Measurements from ENCODE around the gene KIF26B.

The KIF26B gene

DNA sequence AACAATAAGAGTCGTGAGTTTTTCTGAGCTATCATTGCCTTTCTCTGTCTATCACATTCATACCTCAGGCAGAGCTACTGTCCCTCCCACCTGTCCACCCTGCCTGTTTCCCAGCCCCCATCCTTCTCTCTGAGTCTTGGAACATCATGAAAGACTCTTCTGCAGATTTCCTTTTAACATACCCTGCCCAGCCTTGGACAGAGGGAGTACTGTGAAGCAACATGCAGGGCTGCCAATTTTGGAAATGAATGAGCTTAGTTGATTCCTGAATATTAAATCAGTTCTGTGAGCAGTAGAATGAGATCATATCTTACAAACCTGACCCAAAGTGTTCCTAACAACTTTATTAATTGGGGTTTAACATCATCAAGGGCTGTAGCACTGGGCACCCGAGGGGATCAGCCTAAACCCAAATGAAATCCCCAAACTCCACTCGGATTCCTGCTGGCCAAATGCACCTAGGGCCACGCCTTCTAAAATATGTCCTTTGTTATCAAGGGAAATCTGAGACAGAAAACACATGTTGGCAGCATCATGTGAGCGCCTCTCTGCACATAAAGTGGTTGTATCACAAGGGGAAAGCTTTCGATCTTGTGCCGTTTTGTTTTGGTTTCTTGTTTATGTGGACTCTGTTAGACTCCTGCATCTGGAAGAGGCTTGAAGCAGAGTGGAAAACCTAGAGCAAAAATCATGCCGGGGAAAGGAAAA lies 357.6 kb downstream of the KIF26B start:
- H3K9me3 ChIP-seq (ENCODE audit: severe bottlenecking): no peaks in the 10 kb centered on the region
- H3K27ac ChIP-seq: no peak overlapping the region
- TF ChIP-seq, protein P1, sequence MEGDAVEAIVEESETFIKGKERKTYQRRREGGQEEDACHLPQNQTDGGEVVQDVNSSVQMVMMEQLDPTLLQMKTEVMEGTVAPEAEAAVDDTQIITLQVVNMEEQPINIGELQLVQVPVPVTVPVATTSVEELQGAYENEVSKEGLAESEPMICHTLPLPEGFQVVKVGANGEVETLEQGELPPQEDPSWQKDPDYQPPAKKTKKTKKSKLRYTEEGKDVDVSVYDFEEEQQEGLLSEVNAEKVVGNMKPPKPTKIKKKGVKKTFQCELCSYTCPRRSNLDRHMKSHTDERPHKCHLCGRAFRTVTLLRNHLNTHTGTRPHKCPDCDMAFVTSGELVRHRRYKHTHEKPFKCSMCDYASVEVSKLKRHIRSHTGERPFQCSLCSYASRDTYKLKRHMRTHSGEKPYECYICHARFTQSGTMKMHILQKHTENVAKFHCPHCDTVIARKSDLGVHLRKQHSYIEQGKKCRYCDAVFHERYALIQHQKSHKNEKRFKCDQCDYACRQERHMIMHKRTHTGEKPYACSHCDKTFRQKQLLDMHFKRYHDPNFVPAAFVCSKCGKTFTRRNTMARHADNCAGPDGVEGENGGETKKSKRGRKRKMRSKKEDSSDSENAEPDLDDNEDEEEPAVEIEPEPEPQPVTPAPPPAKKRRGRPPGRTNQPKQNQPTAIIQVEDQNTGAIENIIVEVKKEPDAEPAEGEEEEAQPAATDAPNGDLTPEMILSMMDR (IDR thresholded peaks at IDR 0.05; ENCODE audit: low read depth, low read length): no peak
- no peak overlapping the region for H3K4me3 ChIP-seq (ENCODE audit: low read depth, low read length)
- no peak for DNase-seq
- H3K36me3 ChIP-seq: no peaks in the 10 kb centered on the region
- peaks cover 14% of the 10 kb centered on the region for H3K27me3 ChIP-seq (ENCODE audit: insufficient read depth, low read depth, severe bottlenecking)

DNA sequence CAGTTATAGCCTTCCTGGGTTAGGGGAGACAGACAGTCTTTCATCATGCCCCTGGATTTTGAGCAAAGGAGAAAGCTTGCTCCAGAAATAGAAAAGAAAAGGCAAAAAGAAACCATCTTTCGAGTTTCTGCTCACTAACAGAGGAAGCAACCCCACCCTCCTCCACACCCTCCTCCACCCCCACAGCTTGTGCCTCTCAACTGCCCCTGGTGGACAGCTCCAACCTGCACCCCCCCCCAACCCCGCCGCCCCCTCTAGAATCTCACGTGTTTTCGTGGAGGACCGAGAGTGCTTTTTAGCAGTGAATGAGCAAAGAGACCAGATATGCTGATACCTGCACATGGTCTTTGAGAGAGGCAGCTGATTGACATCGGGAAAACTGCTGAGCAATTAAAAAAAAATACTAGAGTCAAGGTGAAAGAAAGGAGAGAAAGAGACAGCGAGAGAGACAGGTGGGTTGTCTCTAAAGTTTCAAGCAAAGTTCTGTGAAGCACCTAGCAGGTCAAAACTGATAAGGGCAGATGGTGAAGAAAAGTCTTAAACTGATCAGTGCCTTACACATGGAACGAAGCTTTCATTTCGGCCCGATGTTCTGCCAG lies 358.3 kb downstream of the KIF26B start:
- TF ChIP-seq, protein P1 (IDR thresholded peaks at IDR 0.05; ENCODE audit: low read depth, low read length): peak; percentile 37; the same call in 1 of the 2 replicates
- H3K27ac ChIP-seq: no peak overlapping the region
- no peaks in the 10 kb centered on the region for H3K36me3 ChIP-seq
- peak; percentile 25 for DNase-seq
- no peaks in the 10 kb centered on the region for H3K9me3 ChIP-seq (ENCODE audit: severe bottlenecking)
- no peak overlapping the region for H3K4me3 ChIP-seq (ENCODE audit: low read depth, low read length)
- H3K27me3 ChIP-seq (ENCODE audit: insufficient read depth, low read depth, severe bottlenecking): peaks cover 14% of the 10 kb centered on the region

DNA sequence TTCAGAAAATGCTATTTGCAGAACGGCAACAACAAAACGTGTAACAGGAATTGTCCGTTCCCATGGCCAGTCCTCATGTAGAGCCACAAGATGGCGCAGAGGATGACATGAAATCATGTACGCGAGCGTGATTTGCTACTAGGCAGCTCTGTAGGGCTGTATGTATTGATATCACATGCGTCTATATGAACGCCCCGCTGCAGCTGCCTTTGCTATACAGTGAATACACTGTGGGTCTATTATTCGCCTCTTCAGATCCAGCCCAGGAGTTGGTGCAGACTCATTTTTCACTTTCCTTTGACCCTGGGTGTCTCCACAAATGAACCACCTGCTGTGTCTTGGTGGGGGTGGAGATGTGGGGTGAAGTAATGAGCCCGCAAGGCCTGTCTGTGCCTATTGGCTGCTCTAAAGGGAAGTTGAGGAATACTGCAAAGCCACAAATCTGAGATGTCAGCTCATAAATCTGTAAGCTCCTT lies 361.5 kb downstream of the KIF26B start:
- Histone ChIP-seq H3K27ac (no peak overlapping the region), H3K27me3 (ENCODE audit: insufficient read depth, low read depth, severe bottlenecking) (peaks cover 12% of the 10 kb centered on the region), H3K36me3 (no peaks in the 10 kb centered on the region), H3K4me3 (ENCODE audit: low read depth, low read length) (no peak overlapping the region), H3K9me3 (ENCODE audit: severe bottlenecking) (no peaks in the 10 kb centered on the region)
- DNase-seq: peak; percentile 55
- TF ChIP-seq, protein P1 (IDR thresholded peaks at IDR 0.05; ENCODE audit: low read depth, low read length): peak; percentile 75

GRCh38 chr1:245520611-245521010 lies 365.8 kb downstream of the KIF26B start:
- Histone ChIP-seq H3K36me3 (no peaks in the 10 kb centered on the region), H3K27me3 (ENCODE audit: insufficient read depth, low read depth, severe bottlenecking) (peaks cover 3% of the 10 kb centered on the region), H3K9me3 (ENCODE audit: severe bottlenecking) (peaks cover 3% of the 10 kb centered on the region), H3K4me3 (ENCODE audit: low read depth, low read length) (no peak overlapping the region), H3K27ac (no peak overlapping the region)
- no peak for DNase-seq
- TF ChIP-seq, protein P1 (IDR thresholded peaks at IDR 0.05; ENCODE audit: low read depth, low read length): no peak

- DNase-seq: no peak
- H3K36me3 ChIP-seq: no peaks in the 10 kb centered on the region
- no peak overlapping the region for H3K27ac ChIP-seq
- TF ChIP-seq, protein P1 (IDR thresholded peaks at IDR 0.05; ENCODE audit: low read depth, low read length): no peak
- peaks cover 3% of the 10 kb centered on the region for H3K27me3 ChIP-seq (ENCODE audit: insufficient read depth, low read depth, severe bottlenecking)
- no peak overlapping the region for H3K4me3 ChIP-seq (ENCODE audit: low read depth, low read length)
- H3K9me3 ChIP-seq (ENCODE audit: severe bottlenecking): peaks cover 3% of the 10 kb centered on the region
Observed at GRCh38 chr1:245526141-245526540, 371.4 kb downstream of the KIF26B start.

All from WERI-Rb-1 (cell line).